Measurements from ENCODE around the gene IQCH. TPM values are rescaled to one million over a fixed set of nuclear protein-coding genes. Genes with fewer than 3 reads are reported as not detected.
A peak's percentile ranks its signal among the peaks of the same experiment; 100 is the strongest.
"Not testable (repeated sequence)": the region's sequence is repeated elsewhere in the genome, so short reads cannot be mapped to it uniquely, and the experiment has no call there.

Gene IQCH
- total RNA-seq, 3 donors from 2014 or later (not counting 1 experiment from before 2014, with no cell fraction given) = 0.78 to 1.4 (median 0.86) TPM

- Histone ChIP-seq H3K4me1 (ENCODE audit: control insufficient read depth, insufficient read depth, low read length) (peaks cover 15% of the 10 kb centered on the region), H3K36me3 (ENCODE audit: control insufficient read depth, insufficient read depth, low read length) (no peaks in the 10 kb centered on the region), H3K9me3 (ENCODE audit: control insufficient read depth, insufficient read depth, low read length) (no peaks in the 10 kb centered on the region), H3K27ac (ENCODE audit: low read length) (peak overlapping the region; percentile 87), H3K4me3 (ENCODE audit: low read length) (peak overlapping the region; percentile 89), H3K27me3 (ENCODE audit: control insufficient read depth, insufficient read depth, low read length) (no peaks in the 10 kb centered on the region)
- ATAC-seq = no peak
- Mint-ChIP-seq H3K4me1 (peaks cover 40 to 43% of the 10 kb centered on the region in 2 donors), H3K27me3 (ENCODE audit: low read depth in 2 of 2) (peaks cover 3 to 10% of the 10 kb centered on the region in 2 donors), H3K27ac (peak overlapping the region; percentile 95 to 98), H3K4me3 (peak overlapping the region; percentile 99), H3K9me3 (no peaks in the 10 kb centered on the region), H3K36me3 (no peaks in the 10 kb centered on the region)
- DNase-seq = no peak
- intact Hi-C loops (cut with micrococcal nuclease) = loop anchor here (2.0 to 10.0 kb wide), 3 partner anchors 166 to 1031 kb away; partner anchors contain the start of gene SMAD3
- TF ChIP-seq CTCF (IDR thresholded peaks at IDR 0.05) = no peak
- 41% methylated on average over 11 of the region's 15 CpGs for WGBS (ENCODE audit: insufficient coverage)
These were observed 893 bp upstream of the IQCH start for GRCh38 chr15:67253549-67254237.

- H3K9me3 ChIP-seq (ENCODE audit: control insufficient read depth, insufficient read depth, low read length) = no peaks in the 10 kb centered on the region
- ATAC-seq (no peak), DNase-seq (no peak)
- Mint-ChIP-seq H3K36me3 (no peaks in the 10 kb centered on the region), H3K27me3 (ENCODE audit: low read depth in 2 of 2) (peaks cover 3 to 10% of the 10 kb centered on the region in 2 donors), H3K4me1 (peaks cover 29 to 37% of the 10 kb centered on the region in 2 donors), H3K4me3 (peak overlapping the region; percentile 99), H3K9me3 (no peaks in the 10 kb centered on the region), H3K27ac (peak overlapping the region; percentile 95 to 98)
- no peak overlapping the region for H3K27ac ChIP-seq (ENCODE audit: low read length)
- H3K27me3 ChIP-seq (ENCODE audit: control insufficient read depth, insufficient read depth, low read length) = no peaks in the 10 kb centered on the region
- no peak overlapping the region for H3K4me3 ChIP-seq (ENCODE audit: low read length)
- no peak for TF ChIP-seq CTCF (IDR thresholded peaks at IDR 0.05)
- H3K4me1 ChIP-seq (ENCODE audit: control insufficient read depth, insufficient read depth, low read length) = peaks cover 15% of the 10 kb centered on the region
- H3K36me3 ChIP-seq (ENCODE audit: control insufficient read depth, insufficient read depth, low read length) = no peaks in the 10 kb centered on the region
- WGBS (ENCODE audit: insufficient coverage) = 92% methylated on average over 3 of the region's 3 CpGs
- intact Hi-C loops (cut with micrococcal nuclease) = loop anchor here (5.0 to 10.0 kb wide), 2 partner anchors 586 to 1029 kb away; partner anchors contain the start of gene RNU6-1
These were observed 1.5 kb downstream of the IQCH start for GRCh38 chr15:67256051-67256450.

- not testable (repeated sequence) for H3K4me3 Mint-ChIP-seq; H3K27me3 ChIP-seq (ENCODE audit: control insufficient read depth, insufficient read depth, low read length); H3K27ac ChIP-seq (ENCODE audit: low read length); H3K36me3 Mint-ChIP-seq; H3K4me1 ChIP-seq (ENCODE audit: control insufficient read depth, insufficient read depth, low read length); H3K27ac Mint-ChIP-seq; H3K9me3 ChIP-seq (ENCODE audit: control insufficient read depth, insufficient read depth, low read length); H3K9me3 Mint-ChIP-seq; DNase-seq; ATAC-seq; H3K36me3 ChIP-seq (ENCODE audit: control insufficient read depth, insufficient read depth, low read length); H3K27me3 Mint-ChIP-seq (ENCODE audit: low read depth in 2 of 2); H3K4me3 ChIP-seq (ENCODE audit: low read length)
- intact Hi-C loops (cut with micrococcal nuclease) = loop anchor here (5.0 to 10.0 kb wide), 2 partner anchors 584 to 1026 kb away; partner anchors contain the start of gene RNU6-1
- whole genome bisulfite sequencing (ENCODE audit: insufficient coverage) = 96% methylated on average over 3 of the region's 3 CpGs
- H3K4me1 Mint-ChIP-seq = peaks cover 22 to 23% of the 10 kb centered on the region in 2 donors
These were observed 3.8 kb downstream of the IQCH start for GRCh38 chr15:67258412-67258811.

GRCh38 chr15:67259379-67259778 lies 4.8 kb downstream of the IQCH start:
- Mint-ChIP-seq H3K9me3 (no peaks in the 10 kb centered on the region), H3K4me1 (peaks cover 13% of the 10 kb centered on the region in 2 donors), H3K27ac (no peak overlapping the region), H3K27me3 (ENCODE audit: low read depth in 2 of 2) (peaks cover 3 to 10% of the 10 kb centered on the region in 2 donors), H3K4me3 (no peak overlapping the region), H3K36me3 (no peaks in the 10 kb centered on the region)
- Histone ChIP-seq H3K27me3 (ENCODE audit: control insufficient read depth, insufficient read depth, low read length) (no peaks in the 10 kb centered on the region), H3K4me1 (ENCODE audit: control insufficient read depth, insufficient read depth, low read length) (peaks cover 4% of the 10 kb centered on the region), H3K27ac (ENCODE audit: low read length) (no peak overlapping the region), H3K36me3 (ENCODE audit: control insufficient read depth, insufficient read depth, low read length) (no peaks in the 10 kb centered on the region), H3K4me3 (ENCODE audit: low read length) (no peak overlapping the region), H3K9me3 (ENCODE audit: control insufficient read depth, insufficient read depth, low read length) (no peaks in the 10 kb centered on the region)
- ATAC-seq (no peak), DNase-seq (no peak)
- intact Hi-C loops (cut with micrococcal nuclease) = loop anchor here (5.0 to 10.0 kb wide), 2 partner anchors 583 to 1025 kb away; partner anchors contain the start of gene RNU6-1
- no peak for TF ChIP-seq CTCF (IDR thresholded peaks at IDR 0.05)
